GM12864 (cell line): ENCODE data around the gene SF3A1.

Experiments
- DNase-seq: peaks from one replicate; pipeline ENCODE4 v3.0.0-alpha.2; 2011; ENCODE audit warnings: low read depth
- H3K4me3 ChIP-seq: 2 replicates; pipeline ENCODE4 v1.5.1; 2011; ENCODE audit warnings: mild to moderate bottlenecking, low read depth, low read length, control low read depth
- CTCF ChIP-seq: IDR thresholded peaks from 2 replicates; pipeline ENCODE4 v1.5.1; 2011; ENCODE audit warnings: low read depth, mild to moderate bottlenecking, moderate library complexity, low read length, control low read depth, inconsistent platforms; ENCODE audit errors: missing control alignments

Gene SF3A1

GRCh38 chr22:30393322-30393680, 36.6 kb upstream of the SF3A1 start:
- no peak overlapping the region for H3K4me3 ChIP-seq
- DNase-seq, result no peak
- TF ChIP-seq CTCF, result no peak

- DNase-seq, result peak; percentile 19
- H3K4me3 ChIP-seq, result no peak overlapping the region
- no peak for TF ChIP-seq CTCF
These were observed 36.1 kb upstream of the SF3A1 start for GRCh38 chr22:30392661-30393321.

- H3K4me3 ChIP-seq, result no peak overlapping the region
- peak; percentile 55 for DNase-seq
- peak; percentile 87 for TF ChIP-seq CTCF
These were observed 34.4 kb upstream of the SF3A1 start for GRCh38 chr22:30390974-30391691.

GRCh38 chr22:30386960-30387827, 30.5 kb upstream of the SF3A1 start, which contains the start of gene RNF215:
RNF215 (minus strand) TSS chr22:30387411; CDS start chr22:30387313, 98 bp downstream.
- peak; percentile 80 for TF ChIP-seq CTCF
- peak; percentile 27 for DNase-seq
- peak within 1 kb of the TSS; percentile 56 for H3K4me3 ChIP-seq

- H3K4me3 ChIP-seq, result peak overlapping the region; percentile 56
- no peak for DNase-seq
- no peak for TF ChIP-seq CTCF
These were observed 29.9 kb upstream of the SF3A1 start for GRCh38 chr22:30386608-30386959.

- no peak for TF ChIP-seq CTCF
- no peak for DNase-seq
- no peak overlapping the region for H3K4me3 ChIP-seq
These were observed 29.2 kb upstream of the SF3A1 start for GRCh38 chr22:30385942-30386341.
